H1 (cell line): ENCODE data around the gene ZC3H6.
"Not testable (repeated sequence)": the region's sequence is repeated elsewhere in the genome, so short reads cannot be mapped to it uniquely, and the experiment has no call there.

ENCODE experiments used
- CHD2 ChIP-seq: IDR thresholded peaks from 2 replicates; pipeline ENCODE4 v1.6.1; 2012; ENCODE audit warnings: low read length, improper control_type of control experiment
- EP300 ChIP-seq, 2 experiments: IDR thresholded peaks; 1 replicate in 1 of 2; 2 replicates in 1 of 2; pipeline ENCODE4 v1.6.1; 2011 to 2012; ENCODE audit warnings: low read depth in 2 of 2, low read length in 2 of 2, mild to moderate bottlenecking in 2 of 2, borderline replicate concordance in 1 of 2, inconsistent platforms in 1 of 2, moderate library complexity in 1 of 2
- GTF2F1 ChIP-seq: IDR thresholded peaks from 2 replicates; pipeline ENCODE4 v1.6.1; 2012; ENCODE audit warnings: low read depth, low read length, improper control_type of control experiment, borderline replicate concordance
- KDM1A ChIP-seq: fragments of 200-600, 300-600 bp; sonication (generic); IDR thresholded peaks from 2 replicates; pipeline ENCODE4 v1.7.1; 2016; ENCODE audit warnings: mild to moderate bottlenecking, low read length, borderline replicate concordance
- KDM4A ChIP-seq: IDR thresholded peaks from one replicate; pipeline ENCODE4 v1.7.1; 2012; ENCODE audit warnings: low read depth, mild to moderate bottlenecking, moderate library complexity, low read length, inconsistent platforms; ENCODE audit not compliant: severe bottlenecking
- MAFK ChIP-seq: IDR thresholded peaks from 2 replicates; pipeline ENCODE4 v1.6.1; 2012; ENCODE audit warnings: low read depth, mild to moderate bottlenecking, improper control_type of control experiment, low read length
- POLR2A ChIP-seq, 2 experiments: IDR thresholded peaks; 1 replicate in 1 of 2; 2 replicates in 1 of 2; pipeline ENCODE4 v1.6.1; 2011; ENCODE audit warnings: low read depth in 2 of 2, low read length in 2 of 2, mild to moderate bottlenecking in 2 of 2; ENCODE audit errors: control extremely low read depth in 1 of 2
- RAD21 ChIP-seq, 2 experiments: IDR thresholded peaks in 1 of 2; conservative IDR thresholded peaks in 1 of 2; 2 replicates each; pipeline ENCODE4 v1.6.1; 2011; ENCODE audit warnings: low read depth in 2 of 2, low read length in 2 of 2, improper control_type of control experiment in 1 of 2, inconsistent platforms in 1 of 2, mild to moderate bottlenecking in 1 of 2, moderate library complexity in 1 of 2
- TAF1 ChIP-seq: IDR thresholded peaks from 2 replicates; pipeline ENCODE4 v1.6.1; 2011; ENCODE audit warnings: mild to moderate bottlenecking, low read depth, low read length
- TBP ChIP-seq: IDR thresholded peaks from 2 replicates; pipeline ENCODE4 v1.6.1; 2011; ENCODE audit warnings: low read depth, low read length, improper control_type of control experiment
- TEAD4 ChIP-seq: IDR thresholded peaks from 2 replicates; pipeline ENCODE4 v1.6.1; 2012; ENCODE audit warnings: low read depth, low read length, inconsistent platforms, mixed read lengths
- YY1 ChIP-seq: IDR thresholded peaks from 2 replicates; pipeline ENCODE4 v1.6.1; 2011; ENCODE audit warnings: low read depth, mild to moderate bottlenecking, low read length
- TF ChIP-seq, protein P1 (sequence below), 3 experiments: IDR thresholded peaks; 1 replicate in 2 of 3; 2 replicates in 1 of 3; pipeline versions ENCODE4 v1.5.1 to v1.6.1; 2011; ENCODE audit warnings: low read length in 3 of 3, mild to moderate bottlenecking in 3 of 3, inconsistent platforms in 2 of 3, low read depth in 1 of 3, moderate library complexity in 1 of 3; ENCODE audit not compliant: insufficient read depth in 1 of 3; ENCODE audit errors: control extremely low read depth in 1 of 3
- TF ChIP-seq, protein P2 (sequence below): IDR thresholded peaks from 2 replicates; pipeline ENCODE4 v1.6.1; 2011; ENCODE audit warnings: low read length, improper control_type of control experiment

DNA sequence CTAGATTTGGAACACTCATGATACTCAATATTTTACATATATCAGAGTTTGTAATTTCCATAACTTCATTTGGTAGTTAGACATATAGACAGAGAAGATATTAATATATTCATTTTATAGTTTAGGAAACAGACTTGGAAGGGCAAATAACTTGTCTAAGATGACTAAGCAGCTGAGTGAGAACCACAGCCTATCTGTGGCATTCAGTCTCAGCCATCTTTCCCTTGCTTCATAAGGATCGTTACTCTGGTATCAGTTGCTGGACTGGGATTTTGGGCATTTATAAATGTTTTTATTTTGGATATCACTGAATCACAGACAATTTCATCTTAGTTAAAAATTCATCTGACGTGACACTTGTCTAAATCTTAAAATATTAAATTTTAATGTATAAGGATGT, 8.1 kb downstream of the ZC3H6 start:
- TF ChIP-seq POLR2A (IDR thresholded peaks at IDR 0.05; ENCODE audit: control extremely low read depth in 1 of 2, low read depth in 2 of 2, low read length in 2 of 2); GTF2F1; EP300 (IDR thresholded peaks at IDR 0.05; ENCODE audit: borderline replicate concordance in 1 of 2, low read depth in 2 of 2, low read length in 2 of 2); CHD2; TAF1; RAD21 (IDR thresholded peaks at IDR 0.05 in 1 of 2, conservative IDR thresholded peaks at IDR 0.05 in 1 of 2; ENCODE audit: low read depth in 2 of 2, low read length in 2 of 2); MAFK; YY1; TBP; TEAD4; KDM1A; KDM4A: not testable (repeated sequence)
- TF ChIP-seq, protein P1, sequence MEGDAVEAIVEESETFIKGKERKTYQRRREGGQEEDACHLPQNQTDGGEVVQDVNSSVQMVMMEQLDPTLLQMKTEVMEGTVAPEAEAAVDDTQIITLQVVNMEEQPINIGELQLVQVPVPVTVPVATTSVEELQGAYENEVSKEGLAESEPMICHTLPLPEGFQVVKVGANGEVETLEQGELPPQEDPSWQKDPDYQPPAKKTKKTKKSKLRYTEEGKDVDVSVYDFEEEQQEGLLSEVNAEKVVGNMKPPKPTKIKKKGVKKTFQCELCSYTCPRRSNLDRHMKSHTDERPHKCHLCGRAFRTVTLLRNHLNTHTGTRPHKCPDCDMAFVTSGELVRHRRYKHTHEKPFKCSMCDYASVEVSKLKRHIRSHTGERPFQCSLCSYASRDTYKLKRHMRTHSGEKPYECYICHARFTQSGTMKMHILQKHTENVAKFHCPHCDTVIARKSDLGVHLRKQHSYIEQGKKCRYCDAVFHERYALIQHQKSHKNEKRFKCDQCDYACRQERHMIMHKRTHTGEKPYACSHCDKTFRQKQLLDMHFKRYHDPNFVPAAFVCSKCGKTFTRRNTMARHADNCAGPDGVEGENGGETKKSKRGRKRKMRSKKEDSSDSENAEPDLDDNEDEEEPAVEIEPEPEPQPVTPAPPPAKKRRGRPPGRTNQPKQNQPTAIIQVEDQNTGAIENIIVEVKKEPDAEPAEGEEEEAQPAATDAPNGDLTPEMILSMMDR (IDR thresholded peaks at IDR 0.05; ENCODE audit: control extremely low read depth in 1 of 3, insufficient read depth in 1 of 3, low read depth in 1 of 3, low read length in 3 of 3), result not testable (repeated sequence)
- TF ChIP-seq, protein P2, sequence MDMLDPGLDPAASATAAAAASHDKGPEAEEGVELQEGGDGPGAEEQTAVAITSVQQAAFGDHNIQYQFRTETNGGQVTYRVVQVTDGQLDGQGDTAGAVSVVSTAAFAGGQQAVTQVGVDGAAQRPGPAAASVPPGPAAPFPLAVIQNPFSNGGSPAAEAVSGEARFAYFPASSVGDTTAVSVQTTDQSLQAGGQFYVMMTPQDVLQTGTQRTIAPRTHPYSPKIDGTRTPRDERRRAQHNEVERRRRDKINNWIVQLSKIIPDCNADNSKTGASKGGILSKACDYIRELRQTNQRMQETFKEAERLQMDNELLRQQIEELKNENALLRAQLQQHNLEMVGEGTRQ, result not testable (repeated sequence)
